Mesenchymal stem cell (in vitro differentiated cells and primary cell): ENCODE measurements around the gene MEF2C.

Experiments used
- DNase-seq: peaks from one replicate; pipeline ENCODE4 v3.0.0-alpha.2; 2013
- H2AFZ ChIP-seq: one replicate; pipeline ENCODE4 v1.6.1; 2013; ENCODE audit warnings: low read depth, mild to moderate bottlenecking, control low read depth, inconsistent platforms, low read length, moderate library complexity
- H2AK5ac ChIP-seq: 2 replicates; pipeline ENCODE4 v1.6.1; 2013; ENCODE audit warnings: low read length, moderate library complexity, mild to moderate bottlenecking, inconsistent platforms; ENCODE audit not compliant: severe bottlenecking
- H2BK120ac ChIP-seq: one replicate; pipeline ENCODE4 v1.6.1; 2013; ENCODE audit warnings: low read depth, mild to moderate bottlenecking, inconsistent platforms, low read length, moderate library complexity
- H2BK12ac ChIP-seq, 2 experiments: one replicate each; pipeline ENCODE4 v1.6.1; 2013; ENCODE audit warnings: inconsistent platforms in 2 of 2, low read length in 2 of 2, mild to moderate bottlenecking in 2 of 2, moderate library complexity in 2 of 2, control low read depth in 1 of 2
- H2BK15ac ChIP-seq: one replicate; pipeline ENCODE4 v1.6.1; 2013; ENCODE audit warnings: mild to moderate bottlenecking, low read depth, inconsistent platforms; ENCODE audit not compliant: poor library complexity, severe bottlenecking
- H2BK5ac ChIP-seq: 2 replicates; pipeline ENCODE4 v1.6.1; 2013; ENCODE audit warnings: low read depth, mild to moderate bottlenecking, low read length, control low read depth, inconsistent platforms; ENCODE audit not compliant: poor library complexity, severe bottlenecking
- H3K14ac ChIP-seq, 2 experiments: one replicate each; pipeline ENCODE4 v1.6.1; 2013; ENCODE audit warnings: inconsistent platforms in 2 of 2, low read length in 2 of 2, control low read depth in 1 of 2, mild to moderate bottlenecking in 1 of 2, moderate library complexity in 1 of 2
- H3K18ac ChIP-seq, 2 experiments: one replicate each; pipeline ENCODE4 v1.6.1; 2013; ENCODE audit warnings: inconsistent platforms in 2 of 2, low read length in 2 of 2, control low read depth in 1 of 2, low read depth in 1 of 2, mild to moderate bottlenecking in 1 of 2
- H3K23ac ChIP-seq, 2 experiments: one replicate each; pipeline ENCODE4 v1.6.1; 2013; ENCODE audit warnings: inconsistent platforms in 2 of 2, low read length in 2 of 2, mild to moderate bottlenecking in 2 of 2, moderate library complexity in 2 of 2, control low read depth in 1 of 2
- H3K27ac ChIP-seq: 2 replicates; pipeline ENCODE4 v1.5.1; 2013; ENCODE audit warnings: mild to moderate bottlenecking, moderate library complexity, low read length, control low read depth, inconsistent platforms; ENCODE audit not compliant: poor library complexity, severe bottlenecking
- H3K27me3 ChIP-seq, 2 experiments: 2 replicates each; pipeline versions ENCODE4 v1.6.1 to v1.7.0; 2013; ENCODE audit warnings: low read length in 2 of 2, mild to moderate bottlenecking in 2 of 2, moderate library complexity in 2 of 2, control low read depth in 1 of 2, inconsistent platforms in 1 of 2; ENCODE audit not compliant: control insufficient read depth in 1 of 2, insufficient read depth in 1 of 2
- H3K36me3 ChIP-seq, 2 experiments: 2 replicates each; pipeline versions ENCODE4 v1.6.1 to v1.7.0; 2013; ENCODE audit warnings: low read length in 2 of 2, control low read depth in 1 of 2, inconsistent platforms in 1 of 2, low read depth in 1 of 2, mild to moderate bottlenecking in 1 of 2; ENCODE audit not compliant: insufficient read depth in 2 of 2, control insufficient read depth in 1 of 2
- H3K4ac ChIP-seq, 2 experiments: one replicate each; pipeline ENCODE4 v1.6.1; 2013; ENCODE audit warnings: inconsistent platforms in 2 of 2, low read length in 2 of 2, mild to moderate bottlenecking in 2 of 2, moderate library complexity in 2 of 2, control low read depth in 1 of 2, low read depth in 1 of 2
- H3K4me1 ChIP-seq: 2 replicates; pipeline ENCODE4 v1.6.1; 2013; ENCODE audit warnings: low read depth, low read length, control low read depth; ENCODE audit not compliant: control insufficient read depth, insufficient read depth
- H3K4me2 ChIP-seq: 2 replicates; pipeline ENCODE4 v1.6.1; 2013; ENCODE audit warnings: low read length, mild to moderate bottlenecking, inconsistent platforms; ENCODE audit not compliant: poor library complexity, severe bottlenecking
- H3K4me3 ChIP-seq, 2 experiments: 2 replicates each; pipeline versions ENCODE4 v1.5.1 to v1.7.0; 2013; ENCODE audit warnings: low read length in 2 of 2, mild to moderate bottlenecking in 2 of 2, control low read depth in 1 of 2, low read depth in 1 of 2; ENCODE audit not compliant: insufficient read depth in 1 of 2
- H3K79me1 ChIP-seq: replicated peaks from 2 replicates; pipeline ENCODE4 v1.6.1; 2013; ENCODE audit warnings: mild to moderate bottlenecking, control low read depth, low read length, inconsistent platforms; ENCODE audit not compliant: poor library complexity, severe bottlenecking
- H3K9ac ChIP-seq: 2 replicates; pipeline ENCODE4 v1.7.0; 2013; ENCODE audit warnings: mild to moderate bottlenecking, low read length, moderate library complexity
- H3K9me3 ChIP-seq: 2 replicates; pipeline ENCODE4 v1.7.0; 2013; ENCODE audit warnings: mild to moderate bottlenecking, low read length; ENCODE audit not compliant: control insufficient read depth
- H4K8ac ChIP-seq: one replicate; pipeline ENCODE4 v1.6.1; 2013; ENCODE audit warnings: inconsistent platforms, mild to moderate bottlenecking, low read length, moderate library complexity
- H4K91ac ChIP-seq: one replicate; pipeline ENCODE4 v1.6.1; 2013; ENCODE audit warnings: mild to moderate bottlenecking, low read length, inconsistent platforms
- WGBS: methylation state at CpG from one replicate; pipeline ENCODE4 v1.1.7; 2013; ENCODE audit warnings: mixed read lengths; 5-methylcytosine and 5-hydroxymethylcytosine counted together

MEF2C gene

GRCh38 chr5:88743231-88743834 lies 139.7 kb downstream of the MEF2C start:
- Histone ChIP-seq H3K4me1 (no peaks in the 10 kb centered on the region), H3K36me3 (no peaks in the 10 kb centered on the region), H3K4me2 (no peak overlapping the region), H2BK5ac (no peak overlapping the region), H4K8ac (no peak overlapping the region), H2AFZ (no peak overlapping the region), H3K27me3 (no peaks in the 10 kb centered on the region), H2BK15ac (no peak overlapping the region), H2AK5ac (no peak overlapping the region), H2BK12ac (no peak overlapping the region), H3K14ac (no peak overlapping the region), H3K18ac (no peak overlapping the region), H2BK120ac (no peak overlapping the region), H4K91ac (no peak overlapping the region), H3K27ac (no peak overlapping the region), H3K9ac (no peak overlapping the region), H3K4ac (no peak overlapping the region), H3K79me1 (no peaks in the 10 kb centered on the region), H3K23ac (no peak overlapping the region), H3K9me3 (no peaks in the 10 kb centered on the region), H3K4me3 (no peak overlapping the region)
- 50% methylated on average over 1 of the region's 2 CpGs for WGBS
- DNase-seq: no peak

- Histone ChIP-seq H3K36me3 (no peaks in the 10 kb centered on the region), H3K18ac (no peak overlapping the region), H2BK15ac (no peak overlapping the region), H3K27me3 (no peaks in the 10 kb centered on the region), H3K79me1 (no peaks in the 10 kb centered on the region), H4K91ac (no peak overlapping the region), H2BK5ac (no peak overlapping the region), H3K23ac (no peak overlapping the region), H4K8ac (no peak overlapping the region), H3K4ac (no peak overlapping the region), H2AFZ (no peak overlapping the region), H3K9me3 (no peaks in the 10 kb centered on the region), H3K14ac (no peak overlapping the region), H3K27ac (no peak overlapping the region), H2BK120ac (no peak overlapping the region), H3K4me2 (no peak overlapping the region), H2AK5ac (no peak overlapping the region), H2BK12ac (no peak overlapping the region), H3K4me3 (no peak overlapping the region), H3K9ac (no peak overlapping the region), H3K4me1 (no peaks in the 10 kb centered on the region)
- WGBS: 100% methylated on average over 1 of the region's 1 CpG
- DNase-seq: no peak
These were observed 141.0 kb downstream of the MEF2C start for GRCh38 chr5:88741964-88742363.

- H3K79me1 ChIP-seq: no peaks in the 10 kb centered on the region
- H3K4me3 ChIP-seq: no peak overlapping the region
- H4K91ac ChIP-seq: no peak overlapping the region
- H3K4me2 ChIP-seq: no peak overlapping the region
- H3K4me1 ChIP-seq: no peaks in the 10 kb centered on the region
- no peak overlapping the region for H3K4ac ChIP-seq
- H2AFZ ChIP-seq: no peak overlapping the region
- no peak overlapping the region for H2BK5ac ChIP-seq
- no peak overlapping the region for H2BK15ac ChIP-seq
- DNase-seq: no peak
- H3K36me3 ChIP-seq: no peaks in the 10 kb centered on the region
- H2AK5ac ChIP-seq: no peak overlapping the region
- 71% methylated on average over 4 of the region's 5 CpGs for WGBS
- no peak overlapping the region for H2BK120ac ChIP-seq
- no peak overlapping the region for H3K18ac ChIP-seq
- no peak overlapping the region for H3K14ac ChIP-seq
- H3K27ac ChIP-seq: no peak overlapping the region
- H3K27me3 ChIP-seq: no peaks in the 10 kb centered on the region
- H4K8ac ChIP-seq: no peak overlapping the region
- no peak overlapping the region for H2BK12ac ChIP-seq
- H3K9me3 ChIP-seq: no peaks in the 10 kb centered on the region
- H3K9ac ChIP-seq: no peak overlapping the region
- H3K23ac ChIP-seq: no peak overlapping the region
These were observed 142.3 kb downstream of the MEF2C start for GRCh38 chr5:88740604-88741185.

GRCh38 chr5:88736494-88736893 lies 146.5 kb downstream of the MEF2C start:
- H3K9me3 ChIP-seq: no peaks in the 10 kb centered on the region
- H3K18ac ChIP-seq: no peak overlapping the region
- H3K9ac ChIP-seq: no peak overlapping the region
- H2BK5ac ChIP-seq: no peak overlapping the region
- no peak overlapping the region for H4K91ac ChIP-seq
- no peak overlapping the region for H2BK120ac ChIP-seq
- H3K79me1 ChIP-seq: no peaks in the 10 kb centered on the region
- H4K8ac ChIP-seq: no peak overlapping the region
- H2BK12ac ChIP-seq: no peak overlapping the region
- no peak overlapping the region for H3K14ac ChIP-seq
- 92% methylated on average over 1 of the region's 2 CpGs for WGBS
- no peaks in the 10 kb centered on the region for H3K27me3 ChIP-seq
- no peaks in the 10 kb centered on the region for H3K4me1 ChIP-seq
- no peak overlapping the region for H3K27ac ChIP-seq
- no peak overlapping the region for H2AK5ac ChIP-seq
- no peaks in the 10 kb centered on the region for H3K36me3 ChIP-seq
- no peak overlapping the region for H3K4me2 ChIP-seq
- no peak for DNase-seq
- no peak overlapping the region for H2BK15ac ChIP-seq
- no peak overlapping the region for H3K4ac ChIP-seq
- no peak overlapping the region for H2AFZ ChIP-seq
- no peak overlapping the region for H3K23ac ChIP-seq
- no peak overlapping the region for H3K4me3 ChIP-seq
